Spleen (tissue), 7 donors: ENCODE measurements around the gene TMEM131.
"Not testable (repeated sequence)": the region's sequence is repeated elsewhere in the genome, so short reads cannot be mapped to it uniquely, and the experiment has no call there.

Experiments
- CTCF ChIP-seq, 11 experiments: fragments of 200-600 bp in 7 of 11; fragments of 450-650 bp in 4 of 11; sonication (generic) in 4 of 11; IDR thresholded peaks in 8 of 11; conservative IDR thresholded peaks in 3 of 11; 1 replicate in 7 of 11; 2 replicates in 4 of 11; pipeline versions ENCODE4 v1.4.0 to v1.8.0; 2016 to 2021; ENCODE audit warnings: antibody characterized with exemption in 11 of 11, inconsistent platforms in 4 of 11, mild to moderate bottlenecking in 1 of 11
- POLR2A ChIP-seq, 3 donors: fragments of 450-650 bp; IDR thresholded peaks; one replicate each; pipeline ENCODE4 v1.5.1; 2017; ENCODE audit warnings: antibody characterized with exemption in 3 of 3, mild to moderate bottlenecking in 1 of 3
- POLR2AphosphoS5 ChIP-seq, 3 donors: sonication (generic); formaldehyde crosslinking; IDR thresholded peaks; one replicate each; pipeline ENCODE4 v1.5.1; 2017; ENCODE audit warnings: antibody characterized with exemption in 3 of 3
- donor health status: DM: no; HTN: no; CAD: no; lungs with moderate emphysema.
- donor health status: DM: no; HTN: no; CAD: no.
- donor health status: DM: no; HTN: no; CAD: no.

DNA sequence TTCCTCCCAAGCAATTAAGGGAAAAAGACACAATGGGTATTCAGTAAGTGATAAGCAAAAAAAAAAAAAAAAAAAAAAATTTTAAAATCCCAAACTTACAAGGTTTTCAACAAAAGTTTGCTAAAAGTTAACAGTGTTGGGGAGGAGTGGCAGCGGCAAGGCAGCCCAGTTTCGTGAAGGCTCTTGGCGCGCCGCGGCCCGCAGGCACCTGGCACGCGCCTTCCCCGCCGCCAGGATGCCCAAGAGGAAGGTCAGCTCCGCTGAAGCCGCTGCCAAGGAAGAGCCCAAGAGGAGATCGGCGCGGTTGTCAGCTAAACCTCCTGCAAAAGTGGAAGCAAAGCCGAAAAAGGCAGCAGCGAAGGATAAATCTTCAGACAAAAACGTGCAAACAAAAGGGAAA, 168.7 kb downstream of the TMEM131 start:
- TF ChIP-seq CTCF (IDR thresholded peaks at IDR 0.05 in 8 of 11, conservative IDR thresholded peaks at IDR 0.05 in 3 of 11); POLR2A (IDR thresholded peaks at IDR 0.05): not testable (repeated sequence)
- TF ChIP-seq POLR2AphosphoS5 (IDR thresholded peaks at IDR 0.05) = peak in 2 of 3 donors; percentile 8 to 33
